Upper lobe of left lung (tissue), 4 donors: ENCODE results near the gene U2AF1L4.

Experiments
- POLR2A ChIP-seq, 4 donors: fragments of 450-650 bp; IDR thresholded peaks; one replicate each; pipeline ENCODE4 v1.5.1; 2016 to 2017; ENCODE audit warnings: antibody characterized with exemption in 4 of 4, mild to moderate bottlenecking in 2 of 4
- POLR2AphosphoS5 ChIP-seq, 2 donors: sonication (generic); formaldehyde crosslinking; IDR thresholded peaks; one replicate each; pipeline ENCODE4 v1.5.1; 2017; ENCODE audit warnings: antibody characterized with exemption in 2 of 2
- TF ChIP-seq, protein P1 (sequence below), 6 experiments: fragments of 450-650 bp in 4 of 6; fragments of 200-600 bp in 2 of 6; sonication (generic) in 2 of 6; IDR thresholded peaks; one replicate each; pipeline ENCODE4 v1.5.1; 2016 to 2019; ENCODE audit warnings: antibody characterized with exemption in 6 of 6

DNA sequence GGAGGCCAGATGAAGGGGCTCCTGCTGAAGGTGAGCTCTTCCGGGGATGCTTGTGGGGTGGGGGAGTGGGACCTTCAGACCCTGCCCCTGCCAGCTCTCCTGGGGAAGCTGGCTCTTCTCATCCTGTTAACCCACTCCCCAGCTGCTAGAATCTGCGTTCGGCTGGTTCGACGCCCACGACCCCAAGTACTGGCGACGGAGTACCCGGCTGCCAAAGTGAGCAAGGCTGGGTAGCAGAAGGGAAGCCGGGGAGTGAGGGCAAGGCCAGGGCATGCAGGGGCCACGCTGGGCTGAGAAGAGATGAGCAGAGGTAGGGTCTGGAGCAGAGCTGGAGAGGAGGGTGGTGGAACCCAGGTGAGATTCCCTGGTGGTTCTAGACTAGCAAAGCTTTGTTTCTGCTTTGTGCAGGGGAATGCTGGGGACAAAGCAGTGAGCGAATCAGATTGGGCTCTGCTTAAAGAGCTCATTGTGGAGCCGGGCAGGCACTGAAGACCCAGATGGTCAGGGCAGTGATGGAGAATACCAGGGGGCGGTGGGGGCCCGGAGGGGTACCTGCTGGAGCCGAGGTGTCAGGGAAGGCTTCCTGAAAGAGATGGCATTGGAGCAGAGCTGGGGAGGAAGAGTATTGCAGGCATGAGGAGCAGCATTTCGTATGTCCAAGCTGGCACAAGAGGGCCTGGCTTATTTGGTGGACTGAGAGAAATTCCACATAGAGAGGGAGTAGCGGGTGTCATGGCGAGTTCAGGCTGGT lies 17.1 kb downstream of the U2AF1L4 start:
- TF ChIP-seq, protein P1, sequence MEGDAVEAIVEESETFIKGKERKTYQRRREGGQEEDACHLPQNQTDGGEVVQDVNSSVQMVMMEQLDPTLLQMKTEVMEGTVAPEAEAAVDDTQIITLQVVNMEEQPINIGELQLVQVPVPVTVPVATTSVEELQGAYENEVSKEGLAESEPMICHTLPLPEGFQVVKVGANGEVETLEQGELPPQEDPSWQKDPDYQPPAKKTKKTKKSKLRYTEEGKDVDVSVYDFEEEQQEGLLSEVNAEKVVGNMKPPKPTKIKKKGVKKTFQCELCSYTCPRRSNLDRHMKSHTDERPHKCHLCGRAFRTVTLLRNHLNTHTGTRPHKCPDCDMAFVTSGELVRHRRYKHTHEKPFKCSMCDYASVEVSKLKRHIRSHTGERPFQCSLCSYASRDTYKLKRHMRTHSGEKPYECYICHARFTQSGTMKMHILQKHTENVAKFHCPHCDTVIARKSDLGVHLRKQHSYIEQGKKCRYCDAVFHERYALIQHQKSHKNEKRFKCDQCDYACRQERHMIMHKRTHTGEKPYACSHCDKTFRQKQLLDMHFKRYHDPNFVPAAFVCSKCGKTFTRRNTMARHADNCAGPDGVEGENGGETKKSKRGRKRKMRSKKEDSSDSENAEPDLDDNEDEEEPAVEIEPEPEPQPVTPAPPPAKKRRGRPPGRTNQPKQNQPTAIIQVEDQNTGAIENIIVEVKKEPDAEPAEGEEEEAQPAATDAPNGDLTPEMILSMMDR (IDR thresholded peaks at IDR 0.05), result no peak
- TF ChIP-seq POLR2AphosphoS5 (IDR thresholded peaks at IDR 0.05), result no peak
- no peak for TF ChIP-seq POLR2A (IDR thresholded peaks at IDR 0.05)
